Measurements from ENCODE around the gene RNASE12. TPM values are rescaled to one million over a fixed set of nuclear protein-coding genes. Genes with fewer than 3 reads are reported as not detected.
"Not testable (repeated sequence)": the region's sequence is repeated elsewhere in the genome, so short reads cannot be mapped to it uniquely, and the experiment has no call there.

The RNASE12 gene
- total RNA-seq, 3 donors from 2014 or later: not detected

DNA sequence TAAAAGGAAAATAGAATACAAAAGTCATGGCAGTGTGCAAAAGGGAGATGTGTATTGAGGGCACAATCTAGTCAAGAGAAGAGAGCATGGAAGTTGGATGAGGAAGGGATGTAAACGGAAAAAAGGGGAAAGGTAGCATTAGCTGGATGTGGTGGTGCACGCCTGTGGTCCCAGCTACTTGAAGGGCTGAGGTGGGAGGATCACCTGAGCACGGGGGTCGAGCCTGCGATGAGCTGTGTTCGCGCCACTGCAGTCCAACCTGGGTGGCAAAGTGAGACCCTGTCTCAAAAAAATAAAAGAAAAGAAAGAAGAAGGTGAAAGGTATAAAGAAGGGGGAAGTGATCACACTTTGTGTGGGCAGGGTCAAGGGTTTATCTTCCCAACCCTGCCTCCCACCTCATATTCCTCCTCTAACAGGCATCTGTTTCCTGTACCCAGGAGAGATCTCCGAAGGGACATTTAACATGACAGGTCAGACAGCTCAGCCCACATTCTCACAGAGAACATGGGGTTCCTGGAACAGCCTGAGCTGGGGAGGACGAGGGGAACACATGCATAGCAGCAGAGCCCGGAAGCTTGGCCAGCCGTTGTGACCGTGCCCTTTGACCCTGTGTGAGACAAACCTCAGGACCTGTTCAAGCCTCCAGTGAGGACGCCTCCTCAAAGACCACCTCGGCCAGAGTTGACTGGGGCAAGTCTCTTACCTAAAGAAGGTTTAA is 12.2 kb downstream of the RNASE12 start:
- TF ChIP-seq POLR2AphosphoS5 (IDR thresholded peaks at IDR 0.05) (no peak), POLR2A (IDR thresholded peaks at IDR 0.05) (no peak)
- TF ChIP-seq, protein P1, sequence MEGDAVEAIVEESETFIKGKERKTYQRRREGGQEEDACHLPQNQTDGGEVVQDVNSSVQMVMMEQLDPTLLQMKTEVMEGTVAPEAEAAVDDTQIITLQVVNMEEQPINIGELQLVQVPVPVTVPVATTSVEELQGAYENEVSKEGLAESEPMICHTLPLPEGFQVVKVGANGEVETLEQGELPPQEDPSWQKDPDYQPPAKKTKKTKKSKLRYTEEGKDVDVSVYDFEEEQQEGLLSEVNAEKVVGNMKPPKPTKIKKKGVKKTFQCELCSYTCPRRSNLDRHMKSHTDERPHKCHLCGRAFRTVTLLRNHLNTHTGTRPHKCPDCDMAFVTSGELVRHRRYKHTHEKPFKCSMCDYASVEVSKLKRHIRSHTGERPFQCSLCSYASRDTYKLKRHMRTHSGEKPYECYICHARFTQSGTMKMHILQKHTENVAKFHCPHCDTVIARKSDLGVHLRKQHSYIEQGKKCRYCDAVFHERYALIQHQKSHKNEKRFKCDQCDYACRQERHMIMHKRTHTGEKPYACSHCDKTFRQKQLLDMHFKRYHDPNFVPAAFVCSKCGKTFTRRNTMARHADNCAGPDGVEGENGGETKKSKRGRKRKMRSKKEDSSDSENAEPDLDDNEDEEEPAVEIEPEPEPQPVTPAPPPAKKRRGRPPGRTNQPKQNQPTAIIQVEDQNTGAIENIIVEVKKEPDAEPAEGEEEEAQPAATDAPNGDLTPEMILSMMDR (IDR thresholded peaks at IDR 0.05): no peak
- no peaks in the 10 kb centered on the region for H3K9me3 ChIP-seq
- intact Hi-C loops (cut with DNase I; ENCODE audit: low total_unique reads): no loop called here
- no peak for DNase-seq (ENCODE audit: low spot score in 2 of 2)
- H3K27me3 ChIP-seq: peaks cover 0 to 2% of the 10 kb centered on the region in 2 donors
- H3K4me1 ChIP-seq: no peaks in the 10 kb centered on the region
- H3K4me3 ChIP-seq: no peak overlapping the region
- no peaks in the 10 kb centered on the region for H3K36me3 ChIP-seq
- no peak overlapping the region for H3K27ac ChIP-seq

DNA sequence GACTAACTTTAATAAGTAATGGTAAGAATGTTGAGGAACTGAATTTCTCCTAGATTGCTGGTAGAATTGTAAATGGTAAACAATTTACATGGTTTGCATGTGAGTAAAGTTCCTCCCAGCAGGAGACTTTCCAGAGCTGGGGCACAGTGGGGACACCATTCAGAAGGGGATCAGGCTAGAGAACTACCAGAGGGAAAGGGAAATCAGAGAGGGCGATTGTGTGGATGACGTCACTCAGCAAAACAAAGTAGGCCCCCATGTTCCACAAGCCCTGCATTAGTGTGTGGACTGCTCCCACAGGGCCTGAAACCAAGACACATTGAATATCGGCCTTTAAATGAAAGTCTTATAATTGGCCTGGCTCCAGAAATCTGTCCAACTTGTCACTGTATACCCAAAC is 12.9 kb downstream of the RNASE12 start:
- H3K4me3 ChIP-seq: no peak overlapping the region
- TF ChIP-seq, protein P1 (IDR thresholded peaks at IDR 0.05): no peak
- no peaks in the 10 kb centered on the region for H3K4me1 ChIP-seq
- intact Hi-C loops (cut with DNase I; ENCODE audit: low total_unique reads): no loop called here
- H3K9me3 ChIP-seq: no peaks in the 10 kb centered on the region
- DNase-seq (ENCODE audit: low spot score in 2 of 2): no peak
- no peaks in the 10 kb centered on the region for H3K36me3 ChIP-seq
- H3K27ac ChIP-seq: no peak overlapping the region
- H3K27me3 ChIP-seq: no peaks in the 10 kb centered on the region

DNA sequence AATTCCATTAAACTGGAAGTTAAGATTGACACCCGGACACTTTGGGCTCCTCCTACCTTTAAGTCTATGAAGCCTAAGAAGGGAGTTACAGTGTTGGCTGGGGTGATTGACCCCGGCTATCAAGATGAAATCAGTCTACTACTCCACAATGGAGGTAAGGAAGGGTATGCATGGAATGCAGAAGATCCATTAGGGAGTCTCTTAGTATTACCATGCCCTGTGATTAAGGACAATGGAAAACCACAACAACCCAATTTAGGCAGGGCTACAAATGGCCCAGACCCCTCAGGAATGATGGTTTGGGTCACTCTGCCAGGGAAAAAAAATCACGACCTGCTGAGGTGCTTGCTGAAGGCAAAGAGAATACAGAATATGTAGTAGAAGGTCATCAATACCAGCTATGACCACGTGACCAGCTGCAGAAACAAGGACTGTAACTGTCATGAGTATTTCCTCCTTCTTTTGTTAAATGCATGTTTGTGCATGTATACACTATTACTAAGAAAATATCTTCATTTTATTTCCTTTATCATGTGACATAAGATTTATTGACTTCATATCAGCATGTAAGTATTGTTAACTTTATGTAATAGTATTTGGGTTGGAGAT is 18.7 kb downstream of the RNASE12 start:
- H3K4me3 ChIP-seq; H3K36me3 ChIP-seq; DNase-seq (ENCODE audit: low spot score in 2 of 2); H3K27ac ChIP-seq; intact Hi-C loops (cut with DNase I; ENCODE audit: low total_unique reads); H3K4me1 ChIP-seq; H3K27me3 ChIP-seq: not testable (repeated sequence)
- H3K9me3 ChIP-seq: peaks cover 12 to 19% of the 10 kb centered on the region in 2 donors

GRCh38 chr14:20570720-20571119 is 20.5 kb downstream of the RNASE12 start:
- intact Hi-C loops (cut with DNase I; ENCODE audit: low total_unique reads); DNase-seq (ENCODE audit: low spot score in 2 of 2); H3K27ac ChIP-seq; H3K27me3 ChIP-seq; H3K4me3 ChIP-seq; H3K4me1 ChIP-seq; H3K36me3 ChIP-seq: not testable (repeated sequence)
- peaks cover 12 to 19% of the 10 kb centered on the region in 2 donors for H3K9me3 ChIP-seq

DNA sequence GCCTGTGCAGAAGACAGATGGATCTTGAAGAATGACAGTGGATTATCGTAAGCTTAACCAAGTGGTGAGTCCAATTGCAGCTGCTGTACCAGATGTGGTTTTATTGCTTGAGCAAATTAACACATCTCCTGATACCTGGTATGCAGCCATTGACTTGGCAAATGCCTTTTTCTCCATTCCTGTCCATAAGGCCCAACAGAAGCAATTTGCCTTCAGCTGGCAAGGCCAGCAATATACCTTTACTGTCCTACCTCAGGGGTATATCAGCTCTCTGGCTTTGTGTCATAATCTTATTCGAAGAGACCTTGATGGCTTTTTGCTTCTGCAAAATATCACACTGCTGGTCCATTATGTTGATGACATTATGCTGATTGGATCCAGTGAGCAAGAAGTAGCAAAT is 21.3 kb downstream of the RNASE12 start:
- H3K27ac ChIP-seq; H3K4me1 ChIP-seq; H3K27me3 ChIP-seq; DNase-seq (ENCODE audit: low spot score in 2 of 2); H3K36me3 ChIP-seq; intact Hi-C loops (cut with DNase I; ENCODE audit: low total_unique reads); H3K4me3 ChIP-seq: not testable (repeated sequence)
- peaks cover 12 to 19% of the 10 kb centered on the region in 2 donors for H3K9me3 ChIP-seq

- DNase-seq (ENCODE audit: low spot score in 2 of 2): no peak
- intact Hi-C loops (cut with DNase I; ENCODE audit: low total_unique reads): no loop called here
- H3K36me3 ChIP-seq: no peaks in the 10 kb centered on the region
- no peak overlapping the region for H3K27ac ChIP-seq
- TF ChIP-seq POLR2A (IDR thresholded peaks at IDR 0.05) (no peak), POLR2AphosphoS5 (IDR thresholded peaks at IDR 0.05) (no peak)
- TF ChIP-seq, protein P1 (IDR thresholded peaks at IDR 0.05): no peak
- no peak overlapping the region for H3K4me3 ChIP-seq
- no peaks in the 10 kb centered on the region for H3K4me1 ChIP-seq
- peaks cover 12 to 19% of the 10 kb centered on the region in 2 donors for H3K9me3 ChIP-seq
- no peaks in the 10 kb centered on the region for H3K27me3 ChIP-seq
Observed at GRCh38 chr14:20569066-20569465, 22.1 kb downstream of the RNASE12 start.
